ENCODE measurements around the gene SPTBN5.

Gene SPTBN5

GRCh38 chr15:41903782-41904181, 9.9 kb upstream of the SPTBN5 start:
- DNase-seq = no peak
- TF ChIP-seq POLR2A (IDR thresholded peaks at IDR 0.05; ENCODE audit: low read length) = no peak
- no peak for TF ChIP-seq GATA1 (IDR thresholded peaks at IDR 0.05; ENCODE audit: low read depth, low read length)

DNA sequence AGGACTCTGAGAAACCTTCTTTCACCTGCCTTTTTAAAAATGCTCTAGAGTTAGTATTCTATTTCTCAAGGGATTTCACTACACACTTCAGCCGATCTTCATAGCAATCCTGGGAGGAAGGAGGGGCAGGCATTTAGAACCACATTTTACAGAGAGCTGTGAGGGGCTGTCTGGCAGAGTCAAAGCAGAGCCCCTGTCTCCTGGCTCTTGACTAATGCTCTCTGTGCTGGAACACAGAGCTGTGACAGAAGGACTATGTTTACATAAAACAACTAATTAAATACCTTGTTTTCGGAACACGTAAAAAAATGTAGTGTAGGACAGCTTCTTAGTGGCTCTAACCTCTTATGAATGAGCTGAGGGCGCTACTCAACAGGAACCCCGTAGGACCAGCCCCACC, 7.6 kb upstream of the SPTBN5 start:
- TF ChIP-seq GATA1 (IDR thresholded peaks at IDR 0.05; ENCODE audit: low read depth, low read length) = no peak
- TF ChIP-seq POLR2A (IDR thresholded peaks at IDR 0.05; ENCODE audit: low read length) = no peak
- no peak for DNase-seq

GRCh38 chr15:41900526-41901380, 6.9 kb upstream of the SPTBN5 start:
- TF ChIP-seq POLR2A (IDR thresholded peaks at IDR 0.05; ENCODE audit: low read length) (no peak), GATA1 (IDR thresholded peaks at IDR 0.05; ENCODE audit: low read depth, low read length) (no peak)
- no peak for DNase-seq

DNA sequence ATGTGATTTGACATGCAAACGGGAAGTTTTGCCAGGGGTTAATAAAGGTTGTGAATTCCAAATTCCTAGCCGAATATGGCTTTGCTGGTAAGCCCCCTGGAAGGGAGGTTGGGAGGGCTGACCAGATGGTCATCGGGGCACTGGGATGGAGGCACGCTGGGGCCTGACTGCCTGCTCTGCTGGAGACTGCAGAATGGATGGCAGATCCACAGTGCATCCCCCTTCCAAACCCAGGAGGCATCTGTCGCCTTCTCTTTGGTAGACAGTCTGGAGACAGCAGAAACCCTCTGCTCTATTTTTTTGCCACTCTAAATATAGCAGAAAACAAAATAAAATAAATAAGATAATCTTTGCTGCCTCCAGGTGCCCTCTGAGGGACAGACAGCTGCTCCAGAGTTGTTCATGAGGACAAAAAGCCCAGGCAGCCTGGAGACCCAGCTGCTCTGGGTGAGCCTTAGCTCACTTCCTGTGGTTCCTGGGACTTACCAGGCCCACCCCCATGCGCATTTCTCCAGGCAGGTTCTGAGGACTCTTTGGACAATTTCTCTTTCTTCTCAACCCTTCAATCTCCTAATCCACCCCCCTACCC, 6.1 kb upstream of the SPTBN5 start:
- TF ChIP-seq POLR2A (IDR thresholded peaks at IDR 0.05; ENCODE audit: low read length) = no peak
- TF ChIP-seq GATA1 (IDR thresholded peaks at IDR 0.05; ENCODE audit: low read depth, low read length) = no peak
- DNase-seq = no peak

- no peak for TF ChIP-seq POLR2A (IDR thresholded peaks at IDR 0.05; ENCODE audit: low read length)
- no peak for TF ChIP-seq GATA1 (IDR thresholded peaks at IDR 0.05; ENCODE audit: low read depth, low read length)
- no peak for DNase-seq
These were observed 3.5 kb upstream of the SPTBN5 start for GRCh38 chr15:41897363-41897799.

GRCh38 chr15:41896566-41896965, 2.7 kb upstream of the SPTBN5 start:
- no peak for TF ChIP-seq POLR2A (IDR thresholded peaks at IDR 0.05; ENCODE audit: low read length)
- TF ChIP-seq GATA1 (IDR thresholded peaks at IDR 0.05; ENCODE audit: low read depth, low read length) = no peak
- no peak for DNase-seq

DNA sequence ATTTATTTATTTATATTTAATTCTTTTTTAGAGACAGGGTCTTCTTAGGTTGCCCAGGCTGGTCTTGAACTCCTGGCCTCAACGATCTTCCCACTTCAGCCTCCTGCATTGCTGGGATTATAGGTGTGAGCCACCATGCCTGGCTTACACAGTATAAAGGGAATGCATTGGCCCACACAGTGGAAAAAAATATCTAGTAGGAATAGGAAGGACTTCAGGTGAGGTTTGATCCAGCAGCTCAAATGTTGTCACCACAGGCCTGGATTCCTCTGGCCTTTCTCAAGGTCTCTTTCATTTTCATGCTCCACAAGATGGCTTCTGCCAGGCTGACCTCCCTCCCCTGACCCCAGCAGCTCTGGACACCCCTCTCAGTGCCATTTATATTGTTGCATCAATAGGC, 2.1 kb upstream of the SPTBN5 start:
- no peak for DNase-seq
- TF ChIP-seq GATA1 (IDR thresholded peaks at IDR 0.05; ENCODE audit: low read depth, low read length) = no peak
- TF ChIP-seq POLR2A (IDR thresholded peaks at IDR 0.05; ENCODE audit: low read length) = no peak

DNA sequence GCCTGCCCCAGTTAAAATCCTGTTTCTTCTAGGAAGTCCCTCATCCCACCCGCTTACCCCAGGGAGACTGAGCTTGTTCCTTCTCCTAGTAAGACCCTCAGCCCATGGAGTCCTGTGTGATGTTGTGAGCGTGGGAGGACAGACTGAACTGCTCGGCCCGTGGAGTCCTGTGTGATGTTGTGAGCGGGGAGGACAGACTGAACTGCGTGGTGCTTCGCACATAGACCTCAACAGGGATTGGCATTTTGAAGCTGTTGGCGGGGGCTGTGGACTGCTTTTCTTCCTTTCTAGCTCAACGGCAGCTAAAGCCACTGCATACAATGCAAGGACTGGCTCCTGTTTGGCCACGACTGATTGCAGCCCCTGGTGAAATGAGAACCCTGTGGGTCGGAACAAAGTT, 1.6 kb upstream of the SPTBN5 start:
- TF ChIP-seq GATA1 (IDR thresholded peaks at IDR 0.05; ENCODE audit: low read depth, low read length) (no peak), POLR2A (IDR thresholded peaks at IDR 0.05; ENCODE audit: low read length) (no peak)
- no peak for DNase-seq

- TF ChIP-seq GATA1 (IDR thresholded peaks at IDR 0.05; ENCODE audit: low read depth, low read length) (no peak), POLR2A (IDR thresholded peaks at IDR 0.05; ENCODE audit: low read length) (no peak)
- DNase-seq = peak in 1 of 2 experiments; percentile 23
These were observed 1.1 kb upstream of the SPTBN5 start for GRCh38 chr15:41894791-41895463.

- TF ChIP-seq POLR2A (IDR thresholded peaks at IDR 0.05; ENCODE audit: low read length) (no peak), GATA1 (IDR thresholded peaks at IDR 0.05; ENCODE audit: low read depth, low read length) (no peak)
- no peak for DNase-seq
These were observed 468 bp upstream of the SPTBN5 start for GRCh38 chr15:41894251-41894790.

DNA sequence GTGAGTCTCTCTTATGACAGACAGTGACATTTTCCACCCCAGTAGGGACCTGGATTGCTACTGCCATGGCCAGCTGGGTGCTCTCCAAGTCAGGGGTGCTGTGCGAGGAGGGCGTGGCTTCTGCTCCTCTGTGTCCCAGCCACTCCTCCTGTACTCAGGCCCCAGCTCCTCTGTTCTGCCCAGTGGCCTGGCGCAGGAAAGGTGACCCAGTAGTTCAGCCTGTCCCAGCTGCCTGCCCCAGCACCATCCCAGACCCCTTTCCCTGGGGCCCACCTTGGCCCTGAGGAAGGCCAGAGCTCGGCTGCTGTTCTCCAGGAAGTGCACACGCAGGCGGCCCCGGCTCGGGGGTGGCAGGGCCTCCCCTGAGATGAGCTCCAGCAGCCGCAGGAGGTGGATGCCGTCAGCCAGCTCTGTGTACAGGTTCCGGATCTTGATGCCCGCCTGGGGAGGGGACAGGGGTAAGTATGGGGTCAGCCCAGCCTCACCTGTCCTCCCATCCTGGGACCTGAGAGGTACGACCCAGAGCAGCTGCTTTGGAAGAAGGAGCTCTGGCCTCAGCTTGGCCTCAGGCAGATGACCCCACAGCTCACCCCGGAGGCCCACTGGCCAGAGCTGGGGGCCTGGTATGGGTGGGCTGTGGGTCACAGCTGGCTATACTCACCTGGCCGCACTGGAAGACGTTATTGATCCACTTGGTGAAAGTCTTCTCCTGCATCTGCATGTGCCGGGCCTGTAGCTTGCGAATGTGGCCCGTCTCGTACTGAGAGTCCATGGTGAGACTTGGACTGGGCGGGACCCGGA, 1.0 kb downstream of the SPTBN5 start:
- DNase-seq = no peak
- TF ChIP-seq GATA1 (IDR thresholded peaks at IDR 0.05; ENCODE audit: low read depth, low read length) = no peak
- TF ChIP-seq POLR2A (IDR thresholded peaks at IDR 0.05; ENCODE audit: low read length) = no peak

DNA sequence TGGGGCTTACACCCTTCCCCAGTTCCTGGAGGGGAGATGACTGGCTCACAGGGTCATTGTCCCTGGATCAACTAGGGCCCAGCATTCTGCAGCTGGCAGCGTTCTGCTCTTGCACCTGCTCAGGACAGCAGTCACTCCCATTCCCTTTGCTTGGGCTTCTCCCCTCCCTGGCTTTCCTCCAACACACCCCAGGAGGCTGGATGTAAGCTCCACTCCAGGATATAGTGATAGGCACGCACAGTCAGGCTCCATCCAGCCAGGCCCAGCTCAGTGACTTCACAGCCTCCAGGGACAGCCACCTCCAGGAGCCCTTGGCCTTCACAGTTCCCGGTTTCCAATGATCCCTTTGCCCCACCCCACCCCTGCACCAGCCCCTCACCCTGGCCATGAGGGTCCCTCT, 1.9 kb downstream of the SPTBN5 start:
- no peak for DNase-seq
- TF ChIP-seq POLR2A (IDR thresholded peaks at IDR 0.05; ENCODE audit: low read length) (no peak), GATA1 (IDR thresholded peaks at IDR 0.05; ENCODE audit: low read depth, low read length) (no peak)

DNA sequence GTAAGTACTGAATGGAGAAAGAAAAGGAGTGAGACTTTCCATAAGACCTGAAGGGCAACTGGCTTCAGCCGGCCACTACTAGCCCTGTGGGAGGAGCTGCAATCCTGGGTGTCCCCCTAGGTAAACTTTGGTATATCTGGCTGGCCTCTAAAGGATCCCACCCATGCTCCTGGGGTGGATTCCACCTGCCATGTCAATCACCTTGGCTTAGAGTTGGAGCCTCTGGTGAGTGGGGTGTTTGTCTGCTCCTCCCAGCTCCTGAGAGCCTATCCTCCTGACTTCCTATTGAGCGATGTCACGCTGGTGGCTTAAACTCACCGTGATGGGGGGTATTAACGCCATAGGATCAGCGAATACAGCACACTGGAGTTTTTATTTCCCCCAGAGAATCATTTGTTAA, 2.6 kb downstream of the SPTBN5 start:
- TF ChIP-seq GATA1 (IDR thresholded peaks at IDR 0.05; ENCODE audit: low read depth, low read length) (no peak), POLR2A (IDR thresholded peaks at IDR 0.05; ENCODE audit: low read length) (no peak)
- DNase-seq = no peak

Data from erythroblast (primary cell).